HUES48 (cell line): ENCODE measurements around the gene SLC25A52.
"Not testable (repeated sequence)": the region's sequence is repeated elsewhere in the genome, so short reads cannot be mapped to it uniquely, and the experiment has no call there.

Source experiments
- H3K27ac ChIP-seq: one replicate; pipeline ENCODE4 v1.7.0; 2013; ENCODE audit warnings: low read depth, low read length, inconsistent platforms
- H3K27me3 ChIP-seq: 2 replicates; pipeline ENCODE4 v1.6.1; 2013; ENCODE audit warnings: mild to moderate bottlenecking, low read length; ENCODE audit not compliant: control insufficient read depth, insufficient read depth
- H3K36me3 ChIP-seq: 2 replicates; pipeline ENCODE4 v1.6.1; 2013; ENCODE audit warnings: low read length; ENCODE audit not compliant: control insufficient read depth, insufficient read depth
- H3K4me1 ChIP-seq: 2 replicates; pipeline ENCODE4 v1.6.1; 2013; ENCODE audit warnings: mild to moderate bottlenecking, low read length; ENCODE audit not compliant: control insufficient read depth, insufficient read depth
- H3K4me3 ChIP-seq: 2 replicates; pipeline ENCODE4 v1.5.1; 2013; ENCODE audit warnings: mild to moderate bottlenecking, low read depth, low read length
- H3K9ac ChIP-seq: 2 replicates; pipeline ENCODE4 v1.6.1; 2013; ENCODE audit warnings: mild to moderate bottlenecking, low read depth, low read length, moderate library complexity
- H3K9me3 ChIP-seq: 2 replicates; pipeline ENCODE4 v1.6.1; 2013; ENCODE audit warnings: low read length; ENCODE audit not compliant: control insufficient read depth, insufficient read depth

Gene SLC25A52

DNA sequence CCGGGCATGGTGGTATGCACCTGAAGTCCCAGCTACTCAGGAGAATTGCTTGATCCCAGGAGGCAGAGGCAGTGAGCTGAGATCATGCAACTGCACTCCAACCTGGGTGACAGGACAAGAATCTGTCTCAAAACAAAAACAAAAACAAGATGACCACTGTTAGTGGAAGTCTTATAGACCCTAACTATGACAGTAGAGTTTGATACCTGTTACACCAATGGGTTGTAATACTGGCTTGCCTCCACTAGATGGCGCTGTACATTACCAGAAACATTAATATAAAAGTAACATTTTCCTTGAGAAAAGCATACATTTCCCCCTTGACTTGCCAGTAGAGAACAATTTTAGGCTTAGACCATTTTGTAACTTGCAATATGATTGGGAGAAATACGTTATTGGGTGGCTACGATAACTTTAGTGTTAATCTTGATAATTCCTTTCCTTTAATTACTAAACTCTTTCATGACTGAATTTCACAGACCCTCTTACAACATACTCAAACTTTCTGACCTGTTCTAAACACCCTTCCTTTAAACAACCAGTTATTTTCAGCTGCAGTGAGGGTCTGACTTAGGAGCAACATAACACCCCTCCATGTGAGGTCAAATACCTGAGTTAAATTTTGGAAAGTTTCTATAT, 19.5 kb downstream of the SLC25A52 start:
- Histone ChIP-seq H3K27ac (no peak overlapping the region), H3K4me1 (peaks cover 13% of the 10 kb centered on the region; the same call in 1 of the 2 replicates), H3K9ac (no peak overlapping the region), H3K36me3 (no peaks in the 10 kb centered on the region), H3K9me3 (peaks cover 10% of the 10 kb centered on the region; the same call in 1 of the 2 replicates), H3K4me3 (no peak overlapping the region), H3K27me3 (no peaks in the 10 kb centered on the region)

DNA sequence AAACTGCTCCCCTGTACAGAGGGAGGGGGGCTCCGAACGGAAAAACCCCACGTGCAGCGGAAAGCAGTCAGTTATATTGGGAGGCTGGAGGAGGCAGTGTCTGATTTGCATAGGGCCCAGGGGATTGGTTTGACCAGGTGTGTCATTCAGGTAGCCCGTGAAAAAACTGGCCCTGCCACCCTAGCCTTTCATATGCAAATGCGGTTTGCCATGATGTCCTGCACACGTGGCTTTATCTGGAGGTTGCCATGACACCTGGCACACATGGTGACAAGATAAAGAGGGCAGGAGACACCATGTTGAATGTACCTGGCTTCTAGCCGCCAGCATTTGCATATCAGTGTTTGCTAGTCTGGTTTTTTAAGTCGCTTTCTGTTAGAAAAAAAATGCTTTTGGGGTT, 20.5 kb downstream of the SLC25A52 start:
- Histone ChIP-seq H3K27me3 (no peaks in the 10 kb centered on the region), H3K9me3 (peaks cover 10% of the 10 kb centered on the region; the same call in 1 of the 2 replicates), H3K27ac (no peak overlapping the region), H3K4me1 (peaks cover 10% of the 10 kb centered on the region; the same call in 1 of the 2 replicates), H3K36me3 (no peaks in the 10 kb centered on the region), H3K4me3 (no peak overlapping the region), H3K9ac (no peak overlapping the region)

DNA sequence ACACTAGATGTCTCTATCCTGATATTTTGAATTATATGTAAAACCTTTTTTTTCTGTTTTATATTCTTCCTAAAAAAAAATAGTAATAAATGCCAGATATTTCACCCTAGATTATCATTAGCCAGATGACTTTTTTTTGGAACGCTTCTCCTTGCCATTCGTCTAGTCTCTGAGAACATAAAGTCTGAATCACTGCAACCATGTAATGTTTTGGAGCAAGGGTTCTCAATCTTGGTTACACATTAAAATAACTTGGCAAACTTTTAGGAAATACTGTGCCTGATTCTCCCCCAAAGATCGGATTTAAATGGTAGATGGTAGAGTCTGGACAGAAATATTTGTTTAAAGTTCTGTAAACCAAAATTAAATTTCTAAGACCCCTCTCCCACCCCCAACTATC, 21.0 kb downstream of the SLC25A52 start:
- no peak overlapping the region for H3K9ac ChIP-seq
- H3K27ac ChIP-seq = no peak overlapping the region
- H3K4me3 ChIP-seq = no peak overlapping the region
- H3K36me3 ChIP-seq = no peaks in the 10 kb centered on the region
- no peaks in the 10 kb centered on the region for H3K27me3 ChIP-seq
- peaks cover 5% of the 10 kb centered on the region; the same call in 1 of the 2 replicates for H3K4me1 ChIP-seq
- H3K9me3 ChIP-seq = peaks cover 10% of the 10 kb centered on the region; the same call in 1 of the 2 replicates

DNA sequence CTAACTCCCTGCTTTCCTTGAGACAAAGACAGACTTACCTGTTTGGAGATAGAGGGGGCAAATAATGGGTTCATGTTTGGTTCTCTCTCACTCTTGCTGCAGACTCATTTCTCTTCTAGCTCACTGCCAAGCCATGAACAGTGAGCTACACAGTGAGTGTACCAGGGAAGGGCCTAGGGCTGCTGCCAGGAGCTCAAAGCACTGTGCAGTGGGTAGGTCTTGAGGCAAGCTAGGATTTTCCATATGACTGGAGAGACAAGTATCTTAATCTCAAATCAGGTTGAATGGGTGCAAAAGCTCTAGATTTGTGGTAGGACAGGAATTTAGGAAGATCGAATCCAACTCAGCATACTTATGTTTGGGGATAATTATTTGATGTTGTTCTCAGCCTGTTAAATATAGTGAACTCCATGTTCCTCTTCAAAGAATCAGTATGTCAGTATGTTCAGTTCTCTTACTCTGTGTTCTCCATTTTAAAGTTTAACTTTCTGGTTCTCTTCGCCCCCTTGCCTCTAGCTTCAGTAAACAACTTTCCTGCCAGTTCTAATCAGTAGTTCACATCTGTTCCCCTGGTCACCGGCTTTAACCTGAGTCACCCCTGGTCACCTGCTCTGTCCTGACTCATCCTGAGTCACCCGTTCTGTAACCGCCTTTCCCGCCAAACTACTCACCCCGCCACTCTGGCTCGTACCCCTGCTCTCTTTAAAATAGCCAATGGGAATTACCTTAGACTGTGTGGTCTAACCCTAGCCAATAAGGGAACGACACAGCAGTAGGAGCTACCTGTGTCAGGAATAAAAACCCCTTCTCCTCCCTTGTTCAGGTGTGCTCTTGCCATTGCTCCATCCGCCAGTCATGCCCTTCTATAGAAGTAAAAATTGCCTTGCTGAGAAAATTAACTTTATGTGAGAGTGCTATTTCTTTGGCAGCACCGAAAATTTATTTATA, 21.9 kb downstream of the SLC25A52 start:
- H3K4me1 ChIP-seq = no peaks in the 10 kb centered on the region
- H3K9me3 ChIP-seq = peaks cover 10% of the 10 kb centered on the region; the same call in 1 of the 2 replicates
- no peaks in the 10 kb centered on the region for H3K27me3 ChIP-seq
- no peak overlapping the region for H3K9ac ChIP-seq
- no peaks in the 10 kb centered on the region for H3K36me3 ChIP-seq
- H3K27ac ChIP-seq = no peak overlapping the region
- no peak overlapping the region for H3K4me3 ChIP-seq

DNA sequence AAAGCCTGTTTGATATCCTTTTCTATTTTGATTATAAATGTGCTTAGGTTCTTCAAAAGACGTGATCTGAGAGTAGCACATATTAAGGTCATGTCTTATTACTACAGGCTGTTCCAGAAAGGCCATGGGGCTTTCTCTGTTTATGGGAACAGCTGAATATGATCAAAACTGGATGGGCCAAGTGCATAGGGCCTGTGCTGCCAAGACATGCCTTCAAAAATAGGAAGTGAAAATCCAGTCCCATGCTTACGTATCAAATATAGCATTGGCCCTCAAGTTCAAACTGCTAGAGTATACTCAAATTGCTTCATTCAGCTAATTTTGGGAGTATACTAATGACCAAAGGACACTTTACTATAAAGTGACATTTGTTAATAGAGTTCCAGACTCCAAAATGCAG, 24.1 kb downstream of the SLC25A52 start:
- no peak overlapping the region for H3K9ac ChIP-seq
- H3K4me1 ChIP-seq = no peaks in the 10 kb centered on the region
- H3K27me3 ChIP-seq = no peaks in the 10 kb centered on the region
- no peaks in the 10 kb centered on the region for H3K36me3 ChIP-seq
- 0 out of 2 replicates have a peak, but pooled peaks cover 5% of the 10 kb centered on the region for H3K9me3 ChIP-seq
- no peak overlapping the region for H3K27ac ChIP-seq
- H3K4me3 ChIP-seq = no peak overlapping the region

DNA sequence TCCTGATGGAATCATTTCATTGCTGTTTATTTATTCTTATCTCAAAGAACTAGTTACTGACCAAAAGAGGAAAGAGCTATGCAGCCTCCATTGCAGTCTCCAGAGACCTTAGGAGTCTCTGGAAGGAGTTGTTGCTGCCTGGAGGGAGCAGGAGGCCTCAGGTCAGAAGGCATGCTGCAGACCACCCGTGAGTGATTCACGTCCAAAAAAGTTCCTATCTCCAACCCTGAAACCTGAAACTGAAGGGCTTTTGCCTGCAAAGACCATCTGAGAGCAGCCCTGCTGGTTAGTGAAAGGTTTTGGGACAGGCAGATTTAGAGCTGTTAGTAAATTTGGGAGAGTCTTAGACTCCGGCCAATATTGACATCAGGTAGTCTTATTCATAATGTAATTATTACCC, 29.1 kb downstream of the SLC25A52 start:
- H3K9ac ChIP-seq = no peak overlapping the region
- no peaks in the 10 kb centered on the region for H3K27me3 ChIP-seq
- no peaks in the 10 kb centered on the region for H3K9me3 ChIP-seq
- no peak overlapping the region for H3K27ac ChIP-seq
- H3K4me3 ChIP-seq = no peak overlapping the region
- H3K36me3 ChIP-seq = no peaks in the 10 kb centered on the region
- H3K4me1 ChIP-seq = no peaks in the 10 kb centered on the region

DNA sequence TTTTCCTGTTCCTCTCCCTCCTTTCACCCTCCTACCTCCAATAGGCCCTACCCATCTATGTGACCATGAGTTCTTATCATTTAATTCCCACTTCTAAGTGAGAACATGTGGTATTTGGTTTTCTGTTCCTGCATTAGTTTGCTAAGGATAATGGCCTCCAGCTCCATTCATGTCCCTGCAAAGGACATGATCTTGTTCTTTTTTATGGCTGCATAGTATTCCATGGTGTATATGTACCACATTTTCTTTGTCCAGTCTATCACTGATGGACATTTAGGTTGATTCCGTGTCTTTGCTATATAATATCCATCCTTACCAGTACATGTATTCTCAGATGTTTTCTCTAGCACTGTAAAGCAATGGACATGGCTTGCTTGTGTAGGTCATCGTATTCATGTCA, 31.5 kb downstream of the SLC25A52 start:
- not testable (repeated sequence) for H3K4me3 ChIP-seq, H3K9ac ChIP-seq, H3K27me3 ChIP-seq, H3K36me3 ChIP-seq, H3K4me1 ChIP-seq, H3K27ac ChIP-seq, H3K9me3 ChIP-seq

DNA sequence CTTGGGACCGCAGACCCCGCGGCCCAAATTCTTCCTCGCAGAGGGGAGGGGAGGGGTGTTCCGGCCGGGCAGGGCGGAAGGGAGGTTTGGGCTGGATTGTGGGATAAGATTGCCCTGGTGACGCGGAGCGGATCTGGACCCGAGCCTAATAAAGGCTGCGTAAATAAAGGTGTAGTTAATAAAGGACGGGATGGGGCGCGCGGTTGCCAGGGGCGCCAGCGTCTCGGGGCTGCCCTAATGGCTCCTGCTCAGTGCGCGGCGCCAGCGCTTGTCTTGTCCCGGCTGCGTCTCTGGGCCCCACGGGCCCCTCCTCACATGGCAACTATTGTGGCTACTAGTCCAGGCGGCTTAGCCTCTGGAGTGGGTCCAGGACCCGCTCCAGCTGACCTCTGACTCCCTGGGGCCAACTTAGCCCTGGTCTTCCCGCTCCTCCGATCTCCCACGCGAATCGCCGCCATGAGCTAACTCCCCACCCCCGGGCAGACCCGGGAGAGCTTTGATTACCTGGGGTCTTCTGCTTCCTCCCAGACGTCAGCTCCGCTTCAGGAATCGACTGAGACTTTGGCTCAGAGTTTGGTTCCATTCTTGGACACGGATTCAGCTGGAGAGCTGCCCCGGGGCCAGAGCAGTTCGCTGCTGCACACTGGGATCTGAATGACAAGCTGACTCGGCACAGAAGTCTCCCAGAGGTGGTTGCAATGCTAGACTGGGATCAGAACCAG, 36.5 kb downstream of the SLC25A52 start:
- no peak overlapping the region for H3K9ac ChIP-seq
- no peak overlapping the region for H3K4me3 ChIP-seq
- no peaks in the 10 kb centered on the region for H3K9me3 ChIP-seq
- no peak overlapping the region for H3K27ac ChIP-seq
- no peaks in the 10 kb centered on the region; the same call in 1 of the 2 replicates for H3K4me1 ChIP-seq
- H3K36me3 ChIP-seq = no peaks in the 10 kb centered on the region
- H3K27me3 ChIP-seq = no peaks in the 10 kb centered on the region

DNA sequence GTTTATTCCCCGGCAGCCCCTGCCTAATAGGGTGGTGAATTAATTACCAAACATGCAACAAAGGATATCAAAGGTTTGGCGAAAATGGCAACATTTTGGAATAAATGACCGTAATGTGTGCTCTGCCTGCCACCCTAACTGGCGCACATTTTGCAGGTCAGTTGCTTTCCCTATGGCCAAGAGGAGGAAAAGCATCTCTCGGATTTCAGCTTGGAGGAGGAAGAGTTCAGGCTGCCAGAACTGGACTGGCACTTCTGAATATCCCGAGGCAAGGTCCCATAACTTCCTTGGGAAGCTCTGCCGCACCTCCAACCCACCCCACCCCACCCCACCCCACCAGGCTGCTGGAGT, 37.1 kb downstream of the SLC25A52 start:
- Histone ChIP-seq H3K9me3 (no peaks in the 10 kb centered on the region), H3K36me3 (no peaks in the 10 kb centered on the region), H3K4me1 (no peaks in the 10 kb centered on the region; the same call in 1 of the 2 replicates), H3K4me3 (no peak overlapping the region), H3K27me3 (no peaks in the 10 kb centered on the region), H3K9ac (no peak overlapping the region), H3K27ac (no peak overlapping the region)

DNA sequence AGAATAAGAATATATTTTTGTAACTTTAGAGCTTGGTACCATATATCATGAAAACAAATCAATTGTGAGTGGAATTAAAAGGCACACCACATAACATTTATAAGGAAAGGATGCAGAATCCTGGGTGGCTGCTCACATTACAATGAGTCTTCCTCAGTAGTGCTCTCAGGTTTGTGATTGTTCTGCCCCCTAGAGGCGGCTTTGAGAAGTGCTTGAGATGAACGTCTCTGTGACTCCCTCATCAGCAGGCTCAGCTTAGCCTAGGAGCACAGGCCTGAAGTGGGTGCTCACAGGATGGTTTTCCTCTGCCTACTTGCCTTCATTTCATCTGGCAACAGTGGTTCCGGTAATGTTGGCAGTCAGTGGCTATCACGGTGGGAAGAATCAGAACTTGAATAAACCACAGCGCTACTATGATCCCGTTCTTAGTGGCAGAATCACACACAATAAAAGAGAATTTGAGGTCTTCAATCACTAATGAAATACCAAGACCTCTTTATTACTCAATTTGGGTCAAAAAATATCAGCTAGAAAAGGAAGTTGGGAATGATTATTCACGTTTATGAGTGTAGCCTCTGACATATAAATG, 38.2 kb downstream of the SLC25A52 start:
- Histone ChIP-seq H3K4me1 (no peaks in the 10 kb centered on the region; the same call in 1 of the 2 replicates), H3K4me3 (no peak overlapping the region), H3K9ac (no peak overlapping the region), H3K27ac (no peak overlapping the region), H3K36me3 (no peaks in the 10 kb centered on the region), H3K9me3 (no peaks in the 10 kb centered on the region), H3K27me3 (no peaks in the 10 kb centered on the region)
